SIG-M5 treated with dmso at 0.1 percent for 504 hours (cell line): ENCODE results near the gene CPM.
"Not testable (repeated sequence)": the region's sequence is repeated elsewhere in the genome, so short reads cannot be mapped to it uniquely, and the experiment has no call there.

Experiments
- DNase-seq: peaks from one replicate; lab custom pipeline; 2025; ENCODE audit not compliant: unreplicated experiment; lab: John Stamatoyannopoulos, UW

CPM gene

DNA sequence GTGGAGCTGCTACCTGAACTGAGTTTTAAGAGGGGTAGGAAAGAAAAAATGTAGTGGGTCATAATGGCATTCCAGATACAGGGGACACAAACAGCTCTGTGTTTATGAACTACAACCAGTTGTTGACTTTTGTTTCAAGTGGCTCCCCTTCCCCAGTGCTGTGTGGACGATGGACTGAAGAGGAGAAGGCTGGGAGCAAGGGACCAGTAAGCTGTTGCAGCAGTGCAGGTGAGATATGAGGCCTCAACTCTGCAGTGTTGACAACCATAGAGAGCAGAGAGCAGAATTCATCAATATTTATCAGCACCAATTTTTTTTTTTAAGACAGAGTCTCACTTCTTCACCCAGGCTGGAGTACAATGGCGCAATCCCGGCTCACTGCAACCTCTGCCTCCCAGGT is 78.4 kb downstream of the CPM start:
- no peak for DNase-seq

DNA sequence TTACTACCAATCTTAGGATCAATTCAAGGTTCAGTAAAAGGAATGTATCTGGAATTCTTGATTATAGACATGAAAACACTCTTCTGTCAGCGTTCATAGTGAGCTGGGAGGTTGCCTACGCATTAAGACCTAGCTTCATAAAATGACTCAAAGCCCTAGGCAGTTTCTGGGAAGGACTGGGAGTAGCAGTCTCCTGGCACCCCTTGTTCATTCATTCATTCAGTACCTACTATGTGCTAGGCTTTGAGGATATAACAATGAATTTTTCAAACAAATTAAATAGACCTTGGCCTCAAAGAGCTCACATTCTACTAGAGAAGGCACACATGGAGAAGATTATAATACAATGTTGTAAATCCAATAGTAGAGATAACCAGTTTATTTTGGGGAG is 78.9 kb downstream of the CPM start:
- DNase-seq: no peak

DNA sequence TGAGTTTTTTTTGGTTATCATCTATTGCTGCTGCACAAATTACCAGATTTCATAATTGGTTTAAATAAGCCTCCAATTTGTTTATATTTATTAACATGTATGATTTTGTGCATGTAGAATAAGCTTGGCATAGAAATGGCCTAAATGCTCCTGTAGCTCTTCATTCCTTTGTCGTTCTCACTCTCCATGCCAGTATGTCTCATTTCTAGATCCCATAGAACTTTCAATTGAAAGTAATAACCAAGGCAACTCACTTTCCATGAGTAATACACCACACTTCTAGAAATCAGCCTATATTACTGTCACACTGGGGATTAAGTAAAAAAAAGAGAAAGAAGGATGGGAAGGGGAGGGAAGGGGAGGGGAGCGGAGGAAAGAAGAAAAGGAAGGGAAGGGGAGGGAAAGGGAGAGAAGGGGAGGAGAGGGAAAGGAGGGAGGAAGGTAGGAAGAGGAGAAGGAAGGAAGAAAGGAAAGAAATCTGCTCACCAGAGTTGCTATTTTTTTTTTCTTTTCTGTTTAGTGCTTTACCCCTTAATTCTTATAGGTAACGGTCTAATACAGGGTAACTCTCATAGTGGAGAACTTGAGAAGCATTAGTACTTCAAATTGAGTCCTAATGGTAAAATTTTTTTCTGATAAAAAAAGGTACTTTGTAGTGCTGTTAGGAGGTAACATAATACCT is 79.4 kb downstream of the CPM start:
- DNase-seq: no peak

DNA sequence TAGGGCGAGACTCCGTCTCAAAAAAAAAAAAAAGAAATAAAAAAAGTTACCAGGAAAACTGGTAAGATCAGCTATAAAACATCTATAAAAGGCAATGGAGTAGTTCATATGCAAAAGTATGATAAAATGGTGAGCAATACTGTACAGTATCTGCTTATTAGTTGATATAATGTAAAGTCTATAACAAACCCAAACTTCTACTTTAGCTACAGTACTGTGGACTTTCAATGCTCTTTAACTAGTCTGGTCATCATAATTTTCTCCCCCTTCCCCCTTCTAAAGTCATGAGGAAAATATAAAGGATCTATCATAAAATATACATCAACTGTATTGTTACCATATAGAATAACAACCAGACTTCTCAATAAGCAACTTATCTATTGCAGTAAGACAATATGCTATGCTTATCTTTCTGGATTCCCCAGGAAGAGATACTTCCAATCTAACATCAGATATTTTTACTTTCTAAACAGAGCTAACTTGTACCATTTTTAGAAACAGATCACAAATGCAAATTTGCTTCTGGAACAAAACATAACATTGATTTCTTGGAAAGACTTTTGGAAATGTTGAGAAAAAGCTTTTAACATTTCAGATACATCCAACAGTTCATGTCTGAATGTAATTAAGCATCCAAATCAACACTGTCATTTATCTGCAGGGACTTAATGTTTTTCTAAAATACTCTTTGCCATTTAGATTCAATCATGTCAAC is 81.2 kb downstream of the CPM start:
- DNase-seq: no peak

DNA sequence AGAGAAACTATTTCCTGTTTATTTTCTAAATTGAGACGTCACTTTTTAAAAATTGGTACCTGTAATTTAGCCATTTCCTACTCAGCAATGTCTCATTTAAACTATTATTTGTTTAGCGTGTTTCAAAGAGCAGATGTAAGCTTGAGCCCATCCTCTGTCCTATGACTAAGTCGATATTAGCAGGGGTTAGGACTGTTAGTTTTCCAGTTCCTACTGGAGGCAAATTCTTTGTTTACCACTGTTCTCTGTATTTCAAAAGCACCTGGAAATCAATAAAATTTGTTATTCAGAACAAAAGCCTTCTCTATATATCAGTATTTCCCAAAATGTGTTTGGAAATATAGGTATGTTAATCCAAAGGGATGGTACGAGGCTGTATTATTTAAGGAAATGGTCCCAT is 82.6 kb downstream of the CPM start:
- no peak for DNase-seq

DNA sequence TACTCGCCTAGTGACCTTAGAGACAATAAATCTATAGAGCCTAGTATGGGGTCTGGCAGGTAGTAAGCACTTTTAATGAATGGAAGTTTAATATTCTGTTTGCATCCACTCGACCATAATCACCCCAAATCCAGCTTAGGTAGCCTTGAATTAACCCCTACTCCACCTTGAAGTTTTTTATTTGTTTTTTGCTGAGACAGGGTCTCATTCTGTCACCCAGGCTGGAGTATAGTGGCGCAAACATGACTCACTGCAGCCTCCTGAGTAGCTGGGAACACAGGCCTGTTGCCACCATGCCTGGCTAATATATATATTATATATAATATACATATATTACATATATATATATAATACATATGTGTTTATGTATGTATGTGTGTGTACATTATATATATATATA is 86.2 kb downstream of the CPM start:
- DNase-seq: no peak

DNA sequence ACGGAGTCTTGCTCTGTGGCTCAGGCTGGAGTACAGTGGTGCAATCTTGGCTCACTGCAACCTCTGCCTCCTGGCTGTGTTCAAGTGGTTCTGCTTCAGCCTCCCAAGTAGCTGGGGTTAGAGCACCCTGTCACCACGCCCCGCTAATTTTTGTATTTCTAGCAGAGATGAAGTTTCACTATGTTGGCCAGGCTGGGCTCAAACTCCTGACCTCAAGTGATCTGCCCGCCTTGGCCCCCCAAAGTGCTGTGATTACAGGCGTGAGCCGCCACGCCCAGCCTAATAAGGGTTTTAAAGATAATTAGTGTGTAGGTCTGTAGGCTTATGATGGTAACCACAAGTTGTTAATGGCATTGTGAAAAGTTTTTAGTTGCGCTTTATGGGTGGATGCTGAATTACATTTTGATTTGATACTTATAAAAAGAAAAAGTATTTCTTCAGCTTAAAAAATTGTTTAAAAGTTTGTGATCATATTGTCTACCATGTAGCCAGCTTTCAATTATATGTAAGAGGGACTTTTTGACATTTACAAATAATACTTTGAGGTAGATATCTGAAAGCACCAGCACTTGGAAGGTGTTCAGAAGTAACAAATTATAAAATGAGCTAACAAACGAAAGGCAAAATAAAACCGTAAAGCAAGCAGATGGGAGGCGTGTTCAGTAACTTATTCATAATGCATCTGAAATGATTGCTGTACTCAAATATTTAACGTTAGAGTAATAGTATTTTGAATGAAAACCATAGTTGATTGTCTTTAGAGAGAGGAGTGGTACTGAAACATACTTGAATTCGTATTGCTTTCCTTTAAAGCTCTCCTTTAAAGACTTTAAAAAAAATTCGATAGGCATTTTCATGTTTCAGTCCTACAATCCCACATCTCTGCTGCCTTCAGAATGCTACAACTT is 87.9 kb downstream of the CPM start:
- DNase-seq: no peak

DNA sequence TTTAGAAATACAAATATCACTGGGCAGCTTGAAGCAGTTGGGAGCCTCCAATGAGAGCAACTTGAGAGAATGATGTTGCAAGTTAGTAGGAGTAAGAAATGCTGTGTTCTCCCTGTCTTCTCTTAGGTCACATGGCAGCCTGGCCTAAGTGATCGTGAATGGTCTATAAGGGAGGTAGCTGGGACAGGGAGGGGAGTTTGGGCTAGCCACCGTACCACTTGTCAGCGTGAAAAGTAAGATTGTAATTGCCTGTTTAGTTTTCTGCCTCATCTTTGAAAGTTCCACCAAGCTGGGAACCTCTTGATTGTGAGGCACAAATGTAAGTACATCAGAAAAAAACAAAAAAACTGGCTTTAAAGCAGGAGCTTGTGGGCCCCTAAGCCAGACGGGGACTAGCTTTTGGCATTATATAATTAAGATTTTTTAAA is 88.6 kb downstream of the CPM start:
- DNase-seq: no peak

DNA sequence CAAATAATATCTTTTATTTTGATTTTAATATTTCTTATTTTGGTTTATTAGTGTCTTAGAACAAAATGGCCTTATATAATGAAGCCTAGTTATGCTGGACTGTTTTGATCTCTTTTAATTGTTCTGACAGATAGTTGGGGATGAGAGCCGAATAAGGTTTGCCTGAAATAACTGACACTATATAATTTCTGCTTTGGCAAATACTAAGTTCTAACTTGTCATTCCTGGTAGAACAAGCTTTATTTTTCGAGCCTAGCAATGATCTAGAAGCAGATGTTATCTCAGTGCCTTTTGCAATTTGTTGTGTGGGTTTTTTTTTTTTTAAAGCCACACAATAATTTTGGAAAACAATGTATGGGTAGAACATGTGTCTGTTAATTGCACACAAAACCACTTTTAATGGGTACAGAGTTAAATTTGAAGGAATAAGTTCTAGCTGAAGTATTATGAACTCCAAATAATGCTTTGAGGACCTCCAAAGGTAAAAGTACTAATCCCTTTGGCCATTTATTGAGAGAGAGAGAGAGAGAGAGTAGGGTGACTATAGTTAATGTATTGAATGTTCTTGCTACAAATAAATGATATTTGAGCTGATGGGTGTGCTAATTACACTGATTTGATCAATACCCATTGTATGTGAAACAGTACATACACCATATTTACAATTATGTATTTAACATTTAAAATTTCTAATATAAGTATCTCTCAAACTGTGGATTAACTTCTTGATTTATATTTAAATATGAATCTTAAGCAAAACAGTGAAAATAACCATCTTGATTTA is 90.0 kb downstream of the CPM start:
- no peak for DNase-seq

DNA sequence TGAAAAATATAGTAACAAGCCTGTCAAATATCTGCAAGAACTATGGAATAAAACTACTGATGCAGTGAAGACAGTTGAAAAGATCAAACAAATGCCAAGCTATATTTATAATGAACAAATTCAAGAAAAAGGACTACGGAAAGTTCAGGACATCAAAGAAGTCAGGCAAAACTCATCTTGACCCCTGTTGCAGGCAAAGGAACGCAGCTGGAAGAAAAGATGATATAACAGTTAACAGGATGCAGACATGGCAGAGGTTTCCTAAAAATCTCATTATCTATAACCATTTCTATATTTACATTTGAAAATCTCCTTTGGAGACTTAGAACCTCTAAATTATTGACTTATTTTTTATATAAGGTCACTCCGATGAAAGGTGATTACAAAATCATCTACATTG is 90.8 kb downstream of the CPM start:
- DNase-seq: no peak

DNA sequence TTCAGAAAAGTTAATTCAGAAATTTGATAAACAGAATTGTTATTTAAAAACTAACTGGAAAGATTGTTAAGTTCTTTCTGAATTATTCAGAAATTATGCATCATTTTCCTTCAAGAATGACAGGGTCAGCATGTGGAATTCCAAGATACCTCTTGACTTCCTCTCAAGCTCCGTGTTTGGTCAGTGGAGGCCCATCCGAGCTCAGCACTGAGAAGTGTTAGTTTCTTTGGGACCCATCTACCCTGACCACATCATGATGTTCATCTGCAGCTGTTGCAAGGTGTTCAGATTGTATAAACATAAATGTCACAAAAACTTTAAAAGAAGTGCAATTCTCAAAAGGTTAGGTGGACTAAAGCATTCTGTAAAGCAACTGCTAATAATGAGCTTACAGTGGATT is 91.3 kb downstream of the CPM start:
- no peak for DNase-seq

DNA sequence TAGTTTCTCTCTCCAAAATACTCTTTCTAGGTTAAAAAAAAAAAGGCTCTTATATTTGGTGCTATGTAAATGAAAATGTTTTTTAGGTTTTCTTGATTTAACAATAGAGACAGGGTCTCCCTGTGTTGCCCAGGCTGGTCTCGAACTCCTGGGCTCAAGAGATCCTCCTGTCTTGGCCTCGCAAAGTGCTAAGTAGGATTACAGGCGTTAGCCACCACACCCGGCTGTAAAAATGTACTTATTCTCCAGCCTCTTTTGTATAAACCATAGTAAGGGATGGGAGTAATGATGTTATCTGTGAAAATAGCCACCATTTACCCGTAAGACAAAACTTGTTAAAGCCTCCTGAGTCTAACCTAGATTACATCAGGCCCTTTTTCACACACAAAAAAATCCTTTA is 91.8 kb downstream of the CPM start:
- DNase-seq: not testable (repeated sequence)

DNA sequence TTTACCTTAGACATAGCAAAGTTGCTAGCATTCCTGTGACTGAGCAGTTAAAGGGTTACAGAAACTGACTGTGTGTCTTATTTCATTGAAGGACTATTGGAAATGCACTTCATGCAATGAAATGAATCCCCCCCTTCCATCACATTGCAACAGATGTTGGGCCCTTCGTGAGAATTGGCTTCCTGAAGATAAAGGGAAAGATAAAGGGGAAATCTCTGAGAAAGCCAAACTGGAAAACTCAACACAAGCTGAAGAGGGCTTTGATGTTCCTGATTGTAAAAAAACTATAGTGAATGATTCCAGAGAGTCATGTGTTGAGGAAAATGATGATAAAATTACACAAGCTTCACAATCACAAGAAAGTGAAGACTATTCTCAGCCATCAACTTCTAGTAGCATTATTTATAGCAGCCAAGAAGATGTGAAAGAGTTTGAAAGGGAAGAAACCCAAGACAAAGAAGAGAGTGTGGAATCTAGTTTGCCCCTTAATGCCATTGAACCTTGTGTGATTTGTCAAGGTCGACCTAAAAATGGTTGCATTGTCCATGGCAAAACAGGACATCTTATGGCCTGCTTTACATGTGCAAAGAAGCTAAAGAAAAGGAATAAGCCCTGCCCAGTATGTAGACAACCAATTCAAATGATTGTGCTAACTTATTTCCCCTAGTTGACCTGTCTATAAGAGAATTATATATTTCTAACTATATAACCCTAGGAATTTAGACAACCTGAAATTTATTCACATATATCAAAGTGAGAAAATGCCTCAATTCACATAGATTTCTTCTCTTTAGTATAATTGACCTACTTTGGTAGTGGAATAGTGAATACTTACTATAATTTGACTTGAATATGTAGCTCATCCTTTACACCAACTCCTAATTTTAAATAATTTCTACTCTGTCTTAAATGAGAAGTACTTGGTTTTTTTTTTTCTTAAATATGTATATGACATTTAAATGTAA is 93.5 kb downstream of the CPM start:
- DNase-seq: no peak

DNA sequence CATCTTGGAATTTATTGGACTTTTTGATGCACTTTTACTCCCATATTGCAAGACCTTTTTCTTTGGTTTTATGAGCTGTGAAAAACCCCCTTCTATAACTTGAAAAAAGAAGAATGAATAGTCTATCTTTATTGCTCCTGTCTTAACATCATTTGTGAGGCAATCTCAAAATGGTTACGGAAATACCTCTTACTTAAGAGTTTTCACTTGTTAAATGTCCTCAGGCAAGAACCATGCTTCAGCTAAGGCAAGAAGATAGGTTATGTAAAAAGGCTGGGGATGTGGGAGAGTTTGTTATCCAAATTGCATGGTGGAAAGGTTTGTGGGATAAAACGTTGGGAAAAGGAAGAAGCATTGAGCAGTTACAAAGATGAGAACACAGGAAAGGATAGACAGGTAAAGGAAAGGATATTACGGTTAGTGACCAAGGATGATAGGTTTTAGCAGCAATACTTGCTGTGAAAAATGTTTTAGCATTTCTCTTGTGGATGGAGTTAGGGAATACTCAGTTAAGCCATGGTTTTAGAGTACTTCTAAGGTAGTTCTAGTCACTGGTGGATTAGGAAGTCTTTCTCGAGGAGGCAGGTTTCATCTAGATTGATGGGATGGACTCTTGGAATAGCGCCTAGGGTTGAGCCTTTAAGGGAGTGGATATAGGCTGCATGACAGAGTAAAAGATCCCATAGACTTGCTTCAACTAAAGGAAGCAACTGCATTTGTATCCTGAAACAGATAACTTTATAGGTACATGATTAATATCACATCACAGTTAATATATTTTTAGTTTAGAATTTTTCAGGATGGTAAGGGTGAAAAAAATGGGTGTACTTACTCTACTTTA is 94.7 kb downstream of the CPM start:
- DNase-seq: no peak

DNA sequence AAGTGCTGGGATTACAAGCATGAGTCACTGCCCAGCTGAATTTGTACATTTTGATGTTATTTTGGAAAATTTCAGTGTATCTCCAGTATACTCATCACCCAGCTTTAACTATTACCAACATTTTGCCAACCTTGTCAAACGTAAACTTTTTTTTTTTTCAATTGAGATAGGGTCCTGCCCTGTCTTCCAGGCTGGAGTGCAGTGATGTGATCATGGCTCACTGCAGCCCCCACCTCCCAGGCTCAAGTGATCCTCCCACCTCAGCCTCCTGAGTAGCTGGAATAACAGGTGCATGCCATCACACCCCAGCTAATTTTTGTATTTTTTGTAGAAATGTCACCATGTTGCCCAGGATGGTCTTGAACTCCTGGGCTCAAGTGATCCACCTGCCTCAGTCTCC is 95.8 kb downstream of the CPM start:
- no peak for DNase-seq

DNA sequence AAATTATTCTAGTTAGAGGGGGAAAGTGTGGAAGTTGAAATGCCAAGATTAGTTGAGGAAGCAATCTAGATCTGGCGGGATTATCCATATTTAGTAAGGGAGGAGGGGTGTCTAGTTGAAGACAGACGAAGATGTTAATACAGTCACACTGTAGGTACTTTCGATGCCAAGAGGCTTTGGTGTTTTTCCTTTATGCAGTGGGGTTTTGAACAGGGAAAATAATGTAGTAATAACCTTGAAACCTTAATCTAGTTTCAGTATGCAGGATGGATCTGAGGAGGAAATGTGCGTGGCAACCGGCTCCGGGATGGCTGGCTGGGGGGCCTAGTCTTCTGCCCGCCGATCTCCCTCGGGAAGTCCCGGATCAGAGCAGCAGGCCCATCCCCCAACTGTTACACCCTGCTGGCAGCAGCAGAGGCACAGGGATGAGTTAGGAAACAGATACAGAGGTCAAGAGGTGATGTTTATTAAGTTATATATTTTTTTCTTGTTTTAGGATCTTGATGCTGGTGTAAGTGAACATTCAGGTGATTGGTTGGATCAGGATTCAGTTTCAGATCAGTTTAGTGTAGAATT is 97.5 kb downstream of the CPM start:
- DNase-seq: no peak

DNA sequence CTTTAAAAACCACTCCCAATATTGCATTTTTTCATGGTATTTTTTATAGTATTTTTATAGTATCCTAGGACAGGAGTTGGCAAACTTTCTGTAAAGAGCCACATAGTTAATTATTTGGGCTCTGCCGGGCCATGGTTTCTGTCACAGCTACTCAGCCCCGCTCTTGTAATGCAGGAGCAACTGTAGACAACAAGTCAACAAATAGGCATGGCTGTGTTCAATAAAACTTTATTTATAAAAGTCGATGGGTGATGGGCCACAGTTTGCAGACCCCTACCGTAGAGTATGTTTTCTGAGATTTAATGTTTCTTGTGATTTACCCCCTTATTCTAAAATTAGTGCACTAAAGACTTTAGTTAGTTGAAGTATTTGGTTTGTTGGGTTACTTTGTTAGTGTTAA is 99.5 kb downstream of the CPM start:
- DNase-seq: no peak

DNA sequence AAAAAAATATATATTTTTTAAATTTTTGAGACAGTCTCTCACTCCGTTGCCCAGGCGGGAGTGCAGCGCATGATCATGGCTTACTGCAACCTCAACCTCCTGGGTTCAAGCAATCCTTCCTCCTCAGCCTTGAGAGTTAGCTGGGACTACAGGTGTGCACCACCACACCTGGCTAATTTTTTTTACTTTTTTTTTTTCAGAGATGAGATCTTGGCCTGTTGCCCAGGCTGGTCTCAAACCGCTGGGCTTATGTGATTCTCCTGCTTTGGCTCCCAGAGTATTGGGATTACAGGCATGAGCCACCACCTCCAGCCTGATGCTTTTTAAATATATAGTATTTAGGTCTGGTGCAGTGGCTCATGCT is 100.5 kb downstream of the CPM start:
- DNase-seq: no peak
